Skeletal muscle tissue (tissue), 4 donors: ENCODE results near the gene CKAP2L. TPM values are rescaled to one million over a fixed set of nuclear protein-coding genes. Genes with fewer than 3 reads are reported as not detected.

Experiments used
- H3K27ac ChIP-seq: one replicate; pipeline ENCODE4 v1.7.0; 2013; ENCODE audit warnings: mild to moderate bottlenecking, low read depth, low read length, inconsistent platforms
- H3K27me3 ChIP-seq, 3 donors: one replicate each; pipeline ENCODE4 v1.7.0; 2013; ENCODE audit warnings: low read length in 3 of 3; ENCODE audit not compliant: control insufficient read depth in 3 of 3, insufficient read depth in 3 of 3
- H3K36me3 ChIP-seq, 3 donors: one replicate each; pipeline ENCODE4 v1.7.0; 2013; ENCODE audit warnings: low read length in 3 of 3; ENCODE audit not compliant: control insufficient read depth in 3 of 3, insufficient read depth in 3 of 3
- H3K4me1 ChIP-seq, 3 donors: one replicate each; pipeline ENCODE4 v1.7.0; 2013; ENCODE audit warnings: low read length in 3 of 3, mild to moderate bottlenecking in 3 of 3; ENCODE audit not compliant: control insufficient read depth in 3 of 3, insufficient read depth in 3 of 3
- H3K4me3 ChIP-seq, 3 donors: one replicate each; pipeline ENCODE4 v1.7.0; 2013; ENCODE audit warnings: low read length in 3 of 3
- H3K9ac ChIP-seq, 3 donors: one replicate each; pipeline ENCODE4 v1.7.0; 2013; ENCODE audit warnings: low read length in 3 of 3, mild to moderate bottlenecking in 3 of 3, moderate library complexity in 2 of 3, low read depth in 1 of 3
- H3K9me3 ChIP-seq, 3 donors: one replicate each; pipeline ENCODE4 v1.7.0; 2013; ENCODE audit warnings: low read length in 3 of 3; ENCODE audit not compliant: control insufficient read depth in 3 of 3
- total RNA-seq: library from RNA; depleted of rRNA; stranded (reverse); fragments of >200 nt; gene quantifications from one replicate; pipeline ENCODE4 v1.2.3, GENCODE V29; 2014
- donor health status: Osteomylitis.

CKAP2L gene
- total RNA-seq, 1 donor from 2014 or later = 1.0 TPM

DNA sequence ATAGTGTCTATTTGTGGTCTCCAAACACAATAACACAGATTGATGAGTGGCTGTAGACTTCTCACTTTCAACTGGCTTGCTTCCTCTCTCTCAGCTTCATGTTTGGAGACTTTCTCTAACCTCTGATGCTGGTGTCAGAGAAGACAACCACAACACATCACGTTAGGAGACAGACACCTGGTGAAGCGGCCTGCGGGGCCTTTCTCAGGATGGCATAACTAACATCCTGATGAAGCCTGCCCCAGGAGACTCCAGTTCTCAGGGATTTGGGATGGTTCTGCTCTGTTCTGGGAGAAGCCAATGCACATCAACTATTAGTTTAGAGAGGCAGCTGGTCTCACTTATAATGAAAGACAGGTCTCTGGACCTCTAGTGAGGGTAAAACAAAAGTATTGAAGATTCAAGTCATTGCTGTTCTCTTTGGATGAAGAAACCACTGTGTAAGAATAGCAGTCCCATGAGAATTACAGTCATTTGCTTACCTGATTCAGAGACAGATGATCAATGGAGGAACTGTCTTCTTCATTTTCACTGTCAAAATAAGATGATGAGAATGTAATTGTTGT, 17.9 kb upstream of the CKAP2L start:
- no peak overlapping the region for H3K27ac ChIP-seq
- no peak overlapping the region for H3K9ac ChIP-seq
- H3K9me3 ChIP-seq = peaks cover 0 to 2% (median 0%) of the 10 kb centered on the region in 3 donors
- H3K4me3 ChIP-seq = no peak overlapping the region
- no peaks in the 10 kb centered on the region for H3K36me3 ChIP-seq
- no peaks in the 10 kb centered on the region for H3K27me3 ChIP-seq
- H3K4me1 ChIP-seq = no peaks in the 10 kb centered on the region

DNA sequence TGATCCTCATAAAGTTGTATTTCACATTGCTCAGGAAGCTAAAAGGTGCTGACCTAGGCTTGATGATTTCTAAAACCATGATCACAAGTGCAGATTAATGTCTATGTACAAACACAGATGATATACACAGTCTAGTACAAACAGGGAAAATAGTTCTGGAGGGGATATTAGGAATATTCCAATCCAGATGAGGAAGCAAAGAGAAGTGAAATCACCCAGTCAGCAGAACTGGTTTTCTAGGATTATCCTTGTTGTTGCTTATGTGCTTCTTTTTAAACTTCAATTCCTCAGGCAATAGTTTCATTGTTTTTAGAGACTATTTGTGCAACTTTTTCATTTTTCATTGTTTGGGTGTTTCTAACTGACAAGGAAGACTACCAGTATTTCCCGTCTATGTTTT, 15.2 kb upstream of the CKAP2L start:
- no peaks in the 10 kb centered on the region for H3K4me1 ChIP-seq
- H3K27me3 ChIP-seq = no peaks in the 10 kb centered on the region
- no peak overlapping the region for H3K4me3 ChIP-seq
- peaks cover 0 to 2% (median 0%) of the 10 kb centered on the region in 3 donors for H3K9me3 ChIP-seq
- no peak overlapping the region for H3K9ac ChIP-seq
- H3K36me3 ChIP-seq = no peaks in the 10 kb centered on the region
- no peak overlapping the region for H3K27ac ChIP-seq

DNA sequence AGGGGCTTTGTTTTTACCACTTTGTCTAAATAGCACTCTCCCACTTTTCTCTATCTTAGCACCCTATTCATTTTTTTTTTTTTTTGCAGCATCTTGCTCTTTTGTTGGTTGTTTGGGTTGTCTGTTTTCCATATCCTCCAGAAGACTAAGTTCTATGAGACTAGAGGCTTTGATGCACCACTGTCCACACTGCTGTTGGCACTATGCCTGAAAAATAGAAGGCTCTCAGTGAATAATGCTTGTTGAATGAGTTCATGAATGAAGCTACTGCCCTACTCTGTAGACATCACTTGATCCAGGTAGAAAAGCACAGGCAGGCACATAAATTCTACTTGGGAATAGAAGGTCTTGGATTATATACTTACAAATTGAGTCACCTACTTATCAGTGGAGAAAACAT, 12.6 kb upstream of the CKAP2L start:
- H3K27ac ChIP-seq = no peak overlapping the region
- no peak overlapping the region for H3K9ac ChIP-seq
- H3K36me3 ChIP-seq = no peaks in the 10 kb centered on the region
- peaks cover 0 to 2% (median 0%) of the 10 kb centered on the region in 3 donors for H3K9me3 ChIP-seq
- H3K27me3 ChIP-seq = no peaks in the 10 kb centered on the region
- no peak overlapping the region for H3K4me3 ChIP-seq
- H3K4me1 ChIP-seq = no peaks in the 10 kb centered on the region

DNA sequence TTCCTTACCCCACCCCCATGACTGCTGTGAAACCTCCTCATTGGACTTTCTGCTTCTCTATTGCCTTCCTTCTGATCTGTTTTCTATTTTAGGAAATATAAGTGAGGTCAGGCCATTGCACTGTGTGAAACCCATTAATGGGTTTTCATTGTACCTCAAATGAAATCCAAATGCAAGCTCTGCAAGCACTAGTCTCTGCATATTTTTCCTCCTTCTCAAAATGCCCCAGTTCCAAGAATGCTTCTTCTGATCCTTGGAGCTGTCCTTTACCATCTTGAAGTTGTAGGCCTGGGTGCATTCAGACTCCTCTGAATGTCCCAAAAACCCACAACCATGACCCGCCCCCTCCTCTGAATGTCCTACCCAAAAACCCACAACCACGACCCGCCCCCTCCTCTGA, 11.7 kb upstream of the CKAP2L start:
- Histone ChIP-seq H3K27me3 (no peaks in the 10 kb centered on the region), H3K27ac (no peak overlapping the region), H3K9me3 (peaks cover 0 to 2% (median 0%) of the 10 kb centered on the region in 3 donors), H3K4me3 (no peak overlapping the region), H3K9ac (no peak overlapping the region), H3K36me3 (no peaks in the 10 kb centered on the region), H3K4me1 (no peaks in the 10 kb centered on the region)

DNA sequence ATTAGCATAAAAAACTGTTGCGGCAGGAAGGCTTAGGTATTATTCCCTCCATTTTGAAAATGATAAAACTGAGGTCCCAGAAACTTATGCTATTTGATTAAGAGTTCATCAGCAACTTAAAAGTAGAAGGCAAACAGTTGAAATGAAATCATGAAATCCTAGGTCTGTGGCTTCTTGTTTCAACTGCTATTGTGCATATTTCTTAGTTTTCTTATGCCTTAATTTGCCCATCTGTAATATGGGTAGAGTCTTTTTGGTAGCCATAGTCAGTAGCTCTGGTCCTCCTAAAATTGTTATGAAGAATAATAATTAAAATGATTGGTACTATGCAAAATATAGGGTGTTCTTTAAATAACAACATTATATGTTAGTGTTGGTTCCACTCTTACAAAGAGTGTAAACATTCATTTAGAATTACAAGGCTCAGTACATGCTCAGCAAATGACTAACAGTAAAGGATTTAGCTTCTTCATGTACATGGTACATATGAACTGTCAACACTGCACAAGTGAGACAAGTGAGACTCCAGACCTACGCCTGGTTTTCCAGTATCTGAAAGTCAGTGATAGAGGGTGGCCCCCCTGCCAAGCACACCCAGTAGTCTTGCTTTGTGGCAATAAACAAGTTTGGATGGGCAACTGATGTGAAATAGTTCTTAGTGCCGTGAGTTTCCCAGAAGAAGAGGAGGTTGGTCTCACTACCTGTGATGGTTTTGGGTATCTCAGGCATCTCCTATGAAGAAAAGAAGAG, 10.3 kb upstream of the CKAP2L start:
- H3K4me1 ChIP-seq = no peaks in the 10 kb centered on the region
- H3K27me3 ChIP-seq = no peaks in the 10 kb centered on the region
- no peaks in the 10 kb centered on the region for H3K36me3 ChIP-seq
- no peak overlapping the region for H3K9ac ChIP-seq
- H3K4me3 ChIP-seq = no peak overlapping the region
- no peak overlapping the region for H3K27ac ChIP-seq
- H3K9me3 ChIP-seq = peaks cover 0 to 2% (median 0%) of the 10 kb centered on the region in 3 donors

DNA sequence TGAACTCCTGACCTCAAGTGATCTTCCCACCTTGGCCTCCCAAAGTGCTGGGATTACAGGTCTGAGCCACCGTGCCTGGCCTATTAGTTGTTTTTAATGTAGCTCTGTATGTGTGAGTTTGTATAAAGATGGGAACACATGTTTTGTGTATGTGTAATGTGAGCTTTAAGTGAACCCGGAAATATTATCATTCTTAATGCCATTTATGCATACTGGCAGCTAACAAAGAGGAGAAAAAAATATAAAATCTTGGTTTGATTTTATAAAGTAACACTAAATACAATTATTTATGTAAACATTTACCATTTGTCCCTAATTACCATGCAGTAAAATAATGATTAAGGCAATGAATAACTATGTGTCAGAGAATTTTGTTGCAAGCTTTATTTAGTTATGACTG, 9.1 kb upstream of the CKAP2L start:
- H3K27me3 ChIP-seq = no peaks in the 10 kb centered on the region
- H3K9ac ChIP-seq = no peak overlapping the region
- no peak overlapping the region for H3K27ac ChIP-seq
- no peaks in the 10 kb centered on the region for H3K4me1 ChIP-seq
- H3K9me3 ChIP-seq = no peaks in the 10 kb centered on the region
- H3K4me3 ChIP-seq = no peak overlapping the region
- H3K36me3 ChIP-seq = no peaks in the 10 kb centered on the region

DNA sequence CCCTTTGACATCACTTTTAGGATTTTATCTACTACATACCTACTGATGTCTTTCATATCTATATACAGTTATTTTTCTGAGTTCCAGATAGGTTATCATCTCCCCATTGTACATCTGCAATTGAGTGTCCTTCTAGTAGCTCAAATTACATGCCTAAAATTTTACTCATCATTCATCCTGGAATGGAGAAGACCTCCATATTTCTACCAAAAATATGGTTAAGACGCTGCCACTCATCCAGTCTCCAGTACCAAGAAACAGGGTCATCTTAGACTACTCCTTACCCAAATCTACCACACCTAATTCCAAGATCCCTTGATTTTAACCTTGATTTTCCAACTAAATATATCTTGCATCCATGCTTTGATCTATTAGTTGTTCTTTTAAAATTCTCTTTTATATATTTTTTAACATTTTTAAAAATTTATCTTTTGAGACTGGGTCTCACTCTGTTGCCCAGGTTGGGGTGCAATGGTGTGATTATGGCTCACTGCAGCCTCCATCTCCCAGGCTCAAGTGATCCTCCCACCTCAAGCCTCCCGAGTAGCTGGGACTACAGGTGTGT, 8.6 kb upstream of the CKAP2L start:
- Histone ChIP-seq H3K27me3 (no peaks in the 10 kb centered on the region), H3K27ac (no peak overlapping the region), H3K4me3 (no peak overlapping the region), H3K9ac (no peak overlapping the region), H3K4me1 (no peaks in the 10 kb centered on the region), H3K36me3 (no peaks in the 10 kb centered on the region), H3K9me3 (no peaks in the 10 kb centered on the region)

DNA sequence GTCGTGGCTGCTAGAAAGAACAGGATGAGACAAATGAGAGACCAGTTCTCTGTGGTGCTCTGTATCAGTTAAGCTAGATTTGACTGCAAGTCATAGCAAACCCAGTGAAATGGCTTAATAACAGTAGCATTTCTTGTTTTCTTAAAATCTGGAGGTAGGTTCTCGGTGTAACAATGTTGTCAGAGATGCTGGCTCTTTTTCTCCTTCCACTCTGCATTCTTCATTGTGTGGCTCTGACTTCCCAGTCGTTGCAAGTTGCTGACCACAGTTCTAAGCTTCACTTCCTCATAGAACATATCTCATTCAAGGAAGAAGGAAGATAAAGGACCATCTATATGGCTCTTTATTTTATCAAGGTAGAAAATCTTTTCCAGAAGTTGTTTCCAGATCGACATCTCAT, 7.9 kb upstream of the CKAP2L start:
- Histone ChIP-seq H3K9ac (no peak overlapping the region), H3K9me3 (no peaks in the 10 kb centered on the region), H3K36me3 (no peaks in the 10 kb centered on the region), H3K4me1 (no peaks in the 10 kb centered on the region), H3K27me3 (no peaks in the 10 kb centered on the region), H3K27ac (no peak overlapping the region), H3K4me3 (no peak overlapping the region)

DNA sequence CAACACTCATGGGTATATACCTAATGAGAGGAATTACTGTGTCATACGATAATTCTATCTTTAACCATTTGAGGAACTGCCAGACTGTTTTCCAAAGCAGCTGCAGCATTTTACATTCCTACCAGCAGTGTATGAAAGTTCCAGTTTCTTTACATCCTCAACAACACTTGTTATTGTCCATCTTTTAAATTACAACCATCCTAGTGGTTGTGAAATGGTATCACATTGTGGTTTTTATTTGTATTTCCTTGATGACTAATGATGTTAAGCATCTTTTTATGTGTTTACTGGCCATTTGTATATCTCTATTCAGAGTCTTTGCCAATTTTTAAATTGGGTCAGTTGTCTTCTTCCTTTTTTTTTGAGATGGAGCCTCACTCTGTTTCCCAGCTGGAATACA, 4.0 kb upstream of the CKAP2L start:
- H3K9ac ChIP-seq = no peak overlapping the region
- H3K4me1 ChIP-seq = peaks cover 7 to 13% (median 9%) of the 10 kb centered on the region in 3 donors
- H3K4me3 ChIP-seq = peak overlapping the region in 1 of 3 donors; percentile 54
- H3K27me3 ChIP-seq = no peaks in the 10 kb centered on the region
- no peak overlapping the region for H3K27ac ChIP-seq
- no peaks in the 10 kb centered on the region for H3K36me3 ChIP-seq
- no peaks in the 10 kb centered on the region for H3K9me3 ChIP-seq

DNA sequence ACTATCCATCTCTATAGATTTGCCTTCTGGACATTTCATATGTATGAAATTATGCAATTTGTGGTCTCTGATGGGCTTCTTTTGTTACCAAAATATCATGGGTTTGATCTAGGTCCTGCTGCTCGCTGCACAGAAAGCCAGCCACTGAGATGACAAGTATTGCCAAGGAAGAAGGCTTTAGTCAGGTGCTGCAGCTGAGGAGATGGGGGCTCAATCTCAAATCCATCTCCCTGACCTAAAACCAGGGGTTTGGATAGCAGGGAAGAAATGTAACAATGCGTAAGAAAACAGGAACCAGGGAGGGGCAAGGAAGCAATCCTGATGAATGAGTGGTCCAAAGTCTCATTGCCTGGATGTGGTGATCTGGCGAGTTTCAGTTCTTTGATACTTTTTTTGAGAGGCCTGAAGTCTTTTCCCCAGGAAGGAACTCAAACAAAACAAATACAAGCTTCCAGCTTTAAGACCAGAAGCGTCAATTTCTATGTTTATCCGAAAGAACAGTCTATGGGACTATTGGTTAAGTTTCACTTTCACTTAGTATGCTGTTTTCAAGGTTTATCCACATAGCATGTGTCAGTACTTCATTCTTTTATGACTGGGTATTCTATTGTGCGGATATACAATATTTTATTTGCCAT, 3.4 kb upstream of the CKAP2L start:
- peaks cover 7 to 13% (median 9%) of the 10 kb centered on the region in 3 donors for H3K4me1 ChIP-seq
- H3K4me3 ChIP-seq = peak overlapping the region in 1 of 3 donors; percentile 54
- H3K27me3 ChIP-seq = no peaks in the 10 kb centered on the region
- no peaks in the 10 kb centered on the region for H3K9me3 ChIP-seq
- H3K27ac ChIP-seq = no peak overlapping the region
- H3K36me3 ChIP-seq = no peaks in the 10 kb centered on the region
- no peak overlapping the region for H3K9ac ChIP-seq
